GM12878 (cell line): ENCODE results near the gene PLXNA2. TPM values are rescaled to one million over a fixed set of nuclear protein-coding genes. Genes with fewer than 3 reads are reported as not detected.
A peak's percentile ranks its signal among the peaks of the same experiment; 100 is the strongest.

Source experiments
- ATAC-seq: fragments of 200-7000 bp; cut with Tn5 transposase; 3 replicates; pipeline ENCODE4 v1.9.1; 2020; ENCODE audit warnings: mild to moderate bottlenecking, moderate library complexity
- BruUV-seq: library from RNA; stranded (reverse); fragments of 400-500 nt; replicated peaks from 2 replicates; lab custom pipeline; 2021; lab: Mats Ljungman, UMichigan
- CTCF ChIA-PET: fragments of 300-600 bp; sonication (Branson Sonifier 250); formaldehyde crosslinking; extraction: SDS; loops from one replicate; lab custom pipeline; 2021; ENCODE audit warnings: inconsistent platforms; lab: Yijun Ruan, JAX
- POLR2A ChIA-PET: fragments of 350-600 bp; formaldehyde crosslinking; extraction: SDS; loops from one replicate; lab custom pipeline; 2021; ENCODE audit warnings: inconsistent platforms; lab: Charles Lee
- RAD21 ChIA-PET: fragments of 300-600 bp; sonication (Branson Sonifier 250); formaldehyde crosslinking; loops from one replicate; lab custom pipeline; 2023; ENCODE audit warnings: antibody characterized with exemption; ENCODE audit not compliant: unreplicated experiment; lab: Charles Lee
- SMC1A ChIA-PET: fragments of 300-600 bp; sonication (Branson Sonifier 250); formaldehyde crosslinking; loops from one replicate; lab custom pipeline; 2023; ENCODE audit not compliant: unreplicated experiment, uncharacterized antibody; lab: Charles Lee
- DNase-seq: peaks from one replicate; pipeline ENCODE4 v3.0.0-alpha.2; 2011; ENCODE audit warnings: low read depth, low spot score
- FAIRE-seq: peaks from 3 replicates; lab custom pipeline; 2011; peaks lifted over from hg19 to GRCh38; lab: Jason Lieb, UNC
- H2AFZ ChIP-seq: 2 replicates; pipeline ENCODE4 v1.6.0; 2011; ENCODE audit warnings: low read depth, low read length, control low read depth; ENCODE audit not compliant: control insufficient read depth
- H3K27ac ChIP-seq: 2 replicates; pipeline ENCODE4 v1.5.1; 2011; ENCODE audit warnings: control low read depth; ENCODE audit not compliant: control insufficient read depth, insufficient read depth
- H3K27me3 ChIP-seq, 2 experiments: replicated peaks in 1 of 2; 2 replicates each; pipeline versions ENCODE4 v1.6.0 to v1.6.1; 2011; ENCODE audit warnings: low read length in 1 of 2; ENCODE audit not compliant: control insufficient read depth in 2 of 2, insufficient read depth in 2 of 2
- H3K36me3 ChIP-seq, 2 experiments: 2 replicates each; pipeline ENCODE4 v1.5.1; 2011; ENCODE audit warnings: low read length in 1 of 2; ENCODE audit not compliant: control insufficient read depth in 2 of 2, insufficient read depth in 2 of 2
- H3K4me1 ChIP-seq: 2 replicates; pipeline ENCODE4 v1.6.1; 2011; ENCODE audit warnings: mild to moderate bottlenecking, low read length, moderate library complexity, mixed read lengths; ENCODE audit not compliant: control insufficient read depth, insufficient read depth
- H3K4me2 ChIP-seq: 2 replicates; pipeline ENCODE4 v1.6.0; 2011; ENCODE audit warnings: control low read depth; ENCODE audit not compliant: control insufficient read depth, insufficient read depth
- H3K4me3 ChIP-seq: fragments of 200-600 bp; sonication (generic); 2 replicates; pipeline ENCODE4 v1.5.1; 2016
- H3K79me2 ChIP-seq: 2 replicates; pipeline ENCODE4 v1.6.0; 2011; ENCODE audit warnings: low read length; ENCODE audit not compliant: control insufficient read depth, insufficient read depth
- H3K9ac ChIP-seq: 2 replicates; pipeline ENCODE4 v1.8.0; 2011; ENCODE audit warnings: low read length, control low read depth, mixed read lengths; ENCODE audit not compliant: control insufficient read depth, insufficient read depth
- H3K9me3 ChIP-seq: replicated peaks from 3 replicates; pipeline ENCODE4 v1.5.1; 2011; ENCODE audit warnings: mild to moderate bottlenecking, low read length; ENCODE audit not compliant: control insufficient read depth, insufficient read depth
- H4K20me1 ChIP-seq: 2 replicates; pipeline ENCODE4 v1.6.0; 2011; ENCODE audit not compliant: control insufficient read depth, insufficient read depth
- GABPA ChIP-seq: IDR thresholded peaks from 2 replicates; pipeline ENCODE4 v1.6.1; 2014; ENCODE audit warnings: antibody characterized with exemption, low read depth, mild to moderate bottlenecking, inconsistent platforms
- NR2C1 ChIP-seq: fragments of 450-650 bp; IDR thresholded peaks from 2 replicates; pipeline ENCODE4 v1.6.1; 2017; ENCODE audit warnings: antibody characterized with exemption, mild to moderate bottlenecking, moderate library complexity
- NR2F1 ChIP-seq: fragments of 450-650 bp; conservative IDR thresholded peaks from 2 replicates; pipeline ENCODE4 v1.6.1; 2017; ENCODE audit warnings: mild to moderate bottlenecking
- NRF1 ChIP-seq: conservative IDR thresholded peaks from 2 replicates; pipeline ENCODE4 v1.6.1; 2011; ENCODE audit warnings: mild to moderate bottlenecking, low read depth, low read length, improper control_type of control experiment
- REST ChIP-seq: IDR thresholded peaks from 2 replicates; pipeline ENCODE4 v1.6.1; 2012; ENCODE audit warnings: mild to moderate bottlenecking, low read depth, low read length
- RFX5 ChIP-seq: IDR thresholded peaks from 2 replicates; pipeline ENCODE4 v1.6.1; 2011; ENCODE audit warnings: low read depth, low read length, improper control_type of control experiment
- SMAD5 ChIP-seq: IDR thresholded peaks from 2 replicates; pipeline ENCODE4 v1.6.1; 2016; ENCODE audit warnings: antibody characterized with exemption, low read depth
- WGBS: methylation state at CpG from one replicate; pipeline ENCODE4 v1.1.6; 2016; ENCODE audit warnings: low lambda C conversion rate; ENCODE audit not compliant: insufficient replicate concordance, insufficient coverage; ENCODE audit errors: missing lambda C conversion rate; 5-methylcytosine and 5-hydroxymethylcytosine counted together
- in situ Hi-C: fragments of 300-500 bp; cut with MboI; formaldehyde crosslinking; loops from 9 replicates; pipeline ENCODE4 v1.14.3; 2018; ENCODE audit warnings: mixed read lengths
- intact Hi-C: fragments of 100-400 bp; cut with micrococcal nuclease; formaldehyde crosslinking; loops from one replicate; pipeline ENCODE4 v1.14.2; 2022; ENCODE audit not compliant: unreplicated experiment
- polyA plus RNA-seq, 11 experiments: library from polyadenylated mRNA; depleted of rRNA in 4 of 11; unstranded in 6 of 11; stranded (reverse) in 5 of 11; fragments of >200 nt; fragmentation: Nextera tagmentation in 4 of 11; fragmentation: Illumina TruSeq in 1 of 11; extraction: Ambion mirVana in 4 of 11; extraction: Trizol in 1 of 11; gene quantifications; 1 replicate in 1 of 11; 2 replicates in 10 of 11; pipeline versions ENCODE4 v1.2.1 to v1.2.3, GENCODE V29; 2011 to 2016; ENCODE audit warnings: inconsistent platforms in 2 of 11, missing spikeins in 2 of 11, low read depth in 1 of 11
- total RNA-seq, 4 experiments: library from RNA; depleted of rRNA in 3 of 4; stranded (reverse); fragments of >200 nt in 3 of 4; fragmentation: Illumina TruSeq in 1 of 4; extraction: Trizol in 1 of 4; gene quantifications; 2 replicates each; pipeline versions ENCODE4 v1.2.1 to v1.2.3, GENCODE V29; 2013 to 2021

The PLXNA2 gene
- total and polyA plus RNA-seq, 10 of the 15 experiments (the other 5 are each of a cell fraction or from before 2014, with no cell fraction given): under 0.01 to 0.08 (median 0.07) TPM; not detected in 4

- Histone ChIP-seq H3K36me3 (no peaks in the 10 kb centered on the region), H3K79me2 (no peaks in the 10 kb centered on the region), H4K20me1 (no peaks in the 10 kb centered on the region), H3K4me1 (no peaks in the 10 kb centered on the region), H3K27me3 (peaks cover 0 to 2% of the 10 kb centered on the region in 2 experiments; a peak in 2 of 4 replicates), H3K4me3 (no peak overlapping the region), H3K27ac (no peak overlapping the region), H3K4me2 (no peak overlapping the region), H3K9me3 (no peaks in the 10 kb centered on the region), H3K9ac (no peak overlapping the region), H2AFZ (no peak overlapping the region)
- ChIA-PET POLR2A (no interaction called here), SMC1A (interaction anchor here (0.5 to 3.8 kb wide), 12 partner anchors 9 to 118 kb away, joined by 3 to 57 read pairs (median 4); partner anchors contain the start of gene PLXNA2), CTCF (interaction anchor here (0.7 to 9.1 kb wide), 40 partner anchors 8 to 203 kb away, joined by 3 to 166 read pairs (median 4); partner anchors contain the start of gene PLXNA2), RAD21 (interaction anchor here (0.7 to 2.7 kb wide), 12 partner anchors 10 to 113 kb away, joined by 3 to 33 read pairs (median 6); partner anchors contain the start of gene PLXNA2)
- FAIRE-seq: no peak
- 13% methylated on average over 15 of the region's 15 CpGs for WGBS
- BruUV-seq: no TSS peak
- in situ Hi-C loops: no loop called here
- intact Hi-C loops: loop anchor here (1.0 kb wide), 1 partner anchor 114 kb away; no protein-coding TSS in a partner anchor
- ATAC-seq: peak; percentile 58
- DNase-seq: no peak
- no peak for TF ChIP-seq REST
- no peak for TF ChIP-seq SMAD5
- no peak for TF ChIP-seq NR2F1
- no peak for TF ChIP-seq NRF1
- no peak for TF ChIP-seq NR2C1
- TF ChIP-seq RFX5: no peak
- TF ChIP-seq GABPA: no peak
Measured at GRCh38 chr1:208131621-208132286, 112.4 kb downstream of the PLXNA2 start.
